Nephron progenitor cell (in vitro differentiated cells): ENCODE results near the gene RIPPLY3.
A peak's percentile ranks its signal among the peaks of the same experiment; 100 is the strongest.
"Not testable (repeated sequence)": the region's sequence is repeated elsewhere in the genome, so short reads cannot be mapped to it uniquely, and the experiment has no call there.

Experiments
- DNase-seq: peaks from one replicate; pipeline ENCODE4 v3.0.0; 2021
- H3K27ac Mint-ChIP-seq: 2 replicates; pipeline ENCODE4 v1.8.0; 2021; ENCODE audit warnings: mild to moderate bottlenecking, moderate library complexity, mixed read lengths
- H3K27me3 Mint-ChIP-seq: 2 replicates; pipeline ENCODE4 v1.8.0; 2021; ENCODE audit warnings: mild to moderate bottlenecking, low read depth, mixed read lengths; ENCODE audit not compliant: poor library complexity
- H3K36me3 Mint-ChIP-seq: 2 replicates; pipeline ENCODE4 v1.8.0; 2021; ENCODE audit warnings: low read depth, mixed read lengths
- H3K4me1 Mint-ChIP-seq: 2 replicates; pipeline ENCODE4 v1.8.0; 2021; ENCODE audit warnings: mixed read lengths
- H3K4me3 Mint-ChIP-seq: 2 replicates; pipeline ENCODE4 v1.8.0; 2021; ENCODE audit warnings: mild to moderate bottlenecking, moderate library complexity, mixed read lengths
- H3K9me3 Mint-ChIP-seq: 2 replicates; pipeline ENCODE4 v1.8.0; 2021; ENCODE audit warnings: mild to moderate bottlenecking, moderate library complexity, mixed read lengths
- CTCF ChIP-seq: fragments of 200-600 bp; sonication (generic); IDR thresholded peaks from 2 replicates; pipeline ENCODE4 v1.5.0; 2021; ENCODE audit warnings: antibody characterized with exemption

The RIPPLY3 gene

GRCh38 chr21:36999131-36999898 lies 7.2 kb upstream of the RIPPLY3 start:
- TF ChIP-seq CTCF = no peak
- peaks cover 46% of the 10 kb centered on the region for H3K27me3 Mint-ChIP-seq
- no peaks in the 10 kb centered on the region for H3K4me1 Mint-ChIP-seq
- no peak overlapping the region for H3K4me3 Mint-ChIP-seq
- H3K36me3 Mint-ChIP-seq = no peaks in the 10 kb centered on the region
- no peak overlapping the region for H3K27ac Mint-ChIP-seq
- no peaks in the 10 kb centered on the region for H3K9me3 Mint-ChIP-seq
- no peak for DNase-seq

GRCh38 chr21:37000381-37000780 lies 6.1 kb upstream of the RIPPLY3 start:
- Mint-ChIP-seq H3K9me3 (peaks cover 10% of the 10 kb centered on the region), H3K27ac (no peak overlapping the region), H3K4me3 (no peak overlapping the region), H3K36me3 (no peaks in the 10 kb centered on the region), H3K27me3 (peaks cover 56% of the 10 kb centered on the region), H3K4me1 (no peaks in the 10 kb centered on the region)
- no peak for DNase-seq
- TF ChIP-seq CTCF = no peak

- H3K27ac Mint-ChIP-seq = no peak overlapping the region
- no peak for DNase-seq
- H3K36me3 Mint-ChIP-seq = no peaks in the 10 kb centered on the region
- TF ChIP-seq CTCF = no peak
- peaks cover 65% of the 10 kb centered on the region for H3K27me3 Mint-ChIP-seq
- H3K9me3 Mint-ChIP-seq = peaks cover 12% of the 10 kb centered on the region
- H3K4me3 Mint-ChIP-seq = no peak overlapping the region
- H3K4me1 Mint-ChIP-seq = no peaks in the 10 kb centered on the region
Measured at GRCh38 chr21:37001441-37001840, 5.1 kb upstream of the RIPPLY3 start.

GRCh38 chr21:37002851-37003250 lies 3.7 kb upstream of the RIPPLY3 start:
- H3K36me3 Mint-ChIP-seq, H3K27ac Mint-ChIP-seq, DNase-seq, H3K4me3 Mint-ChIP-seq, H3K4me1 Mint-ChIP-seq: not testable (repeated sequence)
- Mint-ChIP-seq H3K9me3 (peaks cover 12% of the 10 kb centered on the region), H3K27me3 (peaks cover 72% of the 10 kb centered on the region)

- not testable (repeated sequence) for DNase-seq, H3K27ac Mint-ChIP-seq, H3K4me3 Mint-ChIP-seq, H3K36me3 Mint-ChIP-seq, H3K4me1 Mint-ChIP-seq
- Mint-ChIP-seq H3K27me3 (peaks cover 75% of the 10 kb centered on the region), H3K9me3 (peaks cover 12% of the 10 kb centered on the region)
Measured at GRCh38 chr21:37003917-37004316, 2.6 kb upstream of the RIPPLY3 start.

GRCh38 chr21:37005548-37006485 lies 685 bp upstream of the RIPPLY3 start:
- no peaks in the 10 kb centered on the region for H3K36me3 Mint-ChIP-seq
- peak; percentile 36 for DNase-seq
- H3K9me3 Mint-ChIP-seq = peaks cover 12% of the 10 kb centered on the region
- TF ChIP-seq CTCF = no peak
- H3K4me3 Mint-ChIP-seq = peak overlapping the region; percentile 66
- H3K27me3 Mint-ChIP-seq = peaks cover 84% of the 10 kb centered on the region
- H3K4me1 Mint-ChIP-seq = peaks cover 15% of the 10 kb centered on the region
- H3K27ac Mint-ChIP-seq = no peak overlapping the region
